Keratinocyte (primary cell): Measurements from ENCODE around the gene CLN3. TPM values are rescaled to one million over a fixed set of nuclear protein-coding genes. Genes with fewer than 3 reads are reported as not detected.

ENCODE experiments used
- DNase-seq: peaks from one replicate; pipeline ENCODE4 v3.0.0-alpha.2; 2011; ENCODE audit warnings: low read depth, missing footprints, low spot score
- FAIRE-seq: peaks from 2 replicates; lab custom pipeline; 2011; peaks lifted over from hg19 to GRCh38; lab: Jason Lieb, UNC
- H2AFZ ChIP-seq: 2 replicates; pipeline ENCODE4 v1.6.0; 2012; ENCODE audit warnings: low read length, control low read depth, inconsistent platforms; ENCODE audit not compliant: control insufficient read depth
- H3K27ac ChIP-seq: 2 replicates; pipeline ENCODE4 v1.5.1; 2011; ENCODE audit warnings: low read length; ENCODE audit not compliant: control insufficient read depth, insufficient read depth
- H3K27me3 ChIP-seq: 3 replicates; pipeline ENCODE4 v1.6.0; 2011; ENCODE audit warnings: low read length; ENCODE audit not compliant: control insufficient read depth, insufficient read depth; ENCODE audit errors: extremely low read depth
- H3K36me3 ChIP-seq, 2 experiments: 2 replicates in 1 of 2; 3 replicates in 1 of 2; pipeline ENCODE4 v1.5.1; 2011; ENCODE audit warnings: low read length in 2 of 2, mild to moderate bottlenecking in 1 of 2; ENCODE audit not compliant: control insufficient read depth in 2 of 2, insufficient read depth in 2 of 2; ENCODE audit errors: extremely low read depth in 1 of 2
- H3K4me1 ChIP-seq: 3 replicates; pipeline ENCODE4 v1.5.1; 2011; ENCODE audit warnings: low read length; ENCODE audit not compliant: control insufficient read depth, insufficient read depth; ENCODE audit errors: extremely low read depth
- H3K4me2 ChIP-seq: 3 replicates; pipeline ENCODE4 v1.6.0; 2011; ENCODE audit warnings: low read depth, low read length; ENCODE audit not compliant: control insufficient read depth, insufficient read depth; ENCODE audit errors: extremely low read depth
- H3K4me3 ChIP-seq, 3 experiments: fragments of 200-600 bp in 1 of 3; sonication (generic) in 1 of 3; 2 replicates in 2 of 3; 3 replicates in 1 of 3; pipeline ENCODE4 v1.5.1; 2011 to 2016; ENCODE audit warnings: low read length in 3 of 3, mild to moderate bottlenecking in 3 of 3, control low read depth in 2 of 3, inconsistent platforms in 1 of 3, low read depth in 1 of 3, mixed read lengths in 1 of 3, mixed run types in 1 of 3, moderate library complexity in 1 of 3; ENCODE audit not compliant: control insufficient read depth in 2 of 3, insufficient read depth in 2 of 3; ENCODE audit errors: extremely low read depth in 1 of 3
- H3K79me2 ChIP-seq: 2 replicates; pipeline ENCODE4 v1.6.0; 2012; ENCODE audit warnings: low read length; ENCODE audit not compliant: control insufficient read depth, insufficient read depth
- H3K9ac ChIP-seq: 3 replicates; pipeline ENCODE4 v1.6.0; 2011; ENCODE audit warnings: low read length; ENCODE audit not compliant: control insufficient read depth, insufficient read depth; ENCODE audit errors: extremely low read depth
- H3K9me1 ChIP-seq: 3 replicates; pipeline ENCODE4 v1.6.0; 2011; ENCODE audit warnings: low read length; ENCODE audit not compliant: control insufficient read depth, insufficient read depth; ENCODE audit errors: extremely low read depth
- H3K9me3 ChIP-seq: 2 replicates; pipeline ENCODE4 v1.5.1; 2012; ENCODE audit warnings: low read depth, low read length; ENCODE audit not compliant: control insufficient read depth
- H4K20me1 ChIP-seq: 3 replicates; pipeline ENCODE4 v1.6.0; 2011; ENCODE audit warnings: low read length; ENCODE audit not compliant: control insufficient read depth, insufficient read depth; ENCODE audit errors: extremely low read depth
- EZH2 ChIP-seq: IDR thresholded peaks from one replicate; pipeline ENCODE4 v1.6.1; 2012; ENCODE audit warnings: inconsistent platforms, mild to moderate bottlenecking, low read length, moderate library complexity
- dilution Hi-C: fragments of 300-500 bp; cut with MboI; formaldehyde crosslinking; loops from one replicate; pipeline ENCODE4 v1.7.0; 2020; ENCODE audit warnings: low sequenced_read_pairs; ENCODE audit not compliant: extremely low pct_ligation_motif_present
- polyA plus RNA-seq, 5 experiments: library from polyadenylated mRNA; depleted of rRNA in 3 of 5; stranded (reverse) in 3 of 5; stranded (forward) in 1 of 5; unstranded in 1 of 5; fragments of >200 nt; gene quantifications; 1 replicate in 1 of 5; 2 replicates in 3 of 5; 3 replicates in 1 of 5; pipeline versions ENCODE4 v1.2.1 to v1.2.3, GENCODE V29; 2011 to 2012; ENCODE audit warnings: missing spikeins in 2 of 5, low read depth in 1 of 5, low replicate concordance in 1 of 5
- TF ChIP-seq, protein P1 (sequence below), 3 experiments: IDR thresholded peaks in 1 of 3; conservative IDR thresholded peaks in 1 of 3; optimal IDR thresholded peaks in 1 of 3; 2 replicates in 2 of 3; 3 replicates in 1 of 3; pipeline versions ENCODE3 to v1.5.1; 2011; ENCODE audit warnings: low read length in 3 of 3, mild to moderate bottlenecking in 3 of 3, moderate library complexity in 2 of 3, control low read depth in 1 of 3, inconsistent platforms in 1 of 3; ENCODE audit not compliant: insufficient read depth in 2 of 3; ENCODE audit errors: extremely low read depth in 1 of 3

The CLN3 gene
- polyA plus RNA-seq, 1 donor (not counting 4 experiments of a cell fraction or from before 2014, with no cell fraction given): 12.6 TPM

DNA sequence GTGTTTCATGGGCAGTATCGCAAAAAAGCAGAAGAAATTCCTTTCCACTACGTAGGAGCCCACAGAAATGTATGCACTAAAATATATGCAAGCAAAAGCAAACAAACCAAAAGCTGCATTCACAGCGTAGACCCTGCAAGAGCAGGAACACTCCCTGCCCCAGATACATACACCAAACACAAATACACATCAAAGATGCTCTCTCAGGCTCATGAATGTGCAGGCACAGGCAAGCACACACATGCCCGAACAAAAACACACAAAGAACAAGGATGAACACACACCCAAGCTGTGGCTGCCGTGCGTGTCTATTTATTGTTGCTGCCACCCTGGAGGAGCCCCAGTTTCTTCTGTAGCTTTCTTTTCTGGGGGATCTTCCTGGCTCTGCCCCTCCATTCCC is 45.2 kb upstream of the CLN3 start:
- Histone ChIP-seq H3K9me3 (no peaks in the 10 kb centered on the region), H3K4me2 (peak overlapping the region; percentile 96), H3K4me3 (peak overlapping the region; percentile 52 to 84 (median 76)), H3K27me3 (no peaks in the 10 kb centered on the region), H4K20me1 (no peaks in the 10 kb centered on the region), H3K36me3 (peaks cover 0 to 8% of the 10 kb centered on the region in 2 experiments), H3K27ac (peak overlapping the region; percentile 84), H3K79me2 (peaks cover 12% of the 10 kb centered on the region), H3K4me1 (peaks cover 30% of the 10 kb centered on the region), H2AFZ (no peak overlapping the region), H3K9ac (peak overlapping the region; percentile 91), H3K9me1 (no peaks in the 10 kb centered on the region)
- DNase-seq (peak; percentile 79), FAIRE-seq (peak; percentile 93)
- no peak for TF ChIP-seq EZH2
- TF ChIP-seq, protein P1, sequence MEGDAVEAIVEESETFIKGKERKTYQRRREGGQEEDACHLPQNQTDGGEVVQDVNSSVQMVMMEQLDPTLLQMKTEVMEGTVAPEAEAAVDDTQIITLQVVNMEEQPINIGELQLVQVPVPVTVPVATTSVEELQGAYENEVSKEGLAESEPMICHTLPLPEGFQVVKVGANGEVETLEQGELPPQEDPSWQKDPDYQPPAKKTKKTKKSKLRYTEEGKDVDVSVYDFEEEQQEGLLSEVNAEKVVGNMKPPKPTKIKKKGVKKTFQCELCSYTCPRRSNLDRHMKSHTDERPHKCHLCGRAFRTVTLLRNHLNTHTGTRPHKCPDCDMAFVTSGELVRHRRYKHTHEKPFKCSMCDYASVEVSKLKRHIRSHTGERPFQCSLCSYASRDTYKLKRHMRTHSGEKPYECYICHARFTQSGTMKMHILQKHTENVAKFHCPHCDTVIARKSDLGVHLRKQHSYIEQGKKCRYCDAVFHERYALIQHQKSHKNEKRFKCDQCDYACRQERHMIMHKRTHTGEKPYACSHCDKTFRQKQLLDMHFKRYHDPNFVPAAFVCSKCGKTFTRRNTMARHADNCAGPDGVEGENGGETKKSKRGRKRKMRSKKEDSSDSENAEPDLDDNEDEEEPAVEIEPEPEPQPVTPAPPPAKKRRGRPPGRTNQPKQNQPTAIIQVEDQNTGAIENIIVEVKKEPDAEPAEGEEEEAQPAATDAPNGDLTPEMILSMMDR (optimal IDR thresholded peaks at IDR 0.05 in 1 of 3, IDR thresholded peaks at IDR 0.05 in 1 of 3, conservative IDR thresholded peaks at IDR 0.05 in 1 of 3; ENCODE audit: extremely low read depth in 1 of 3, insufficient read depth in 2 of 3, low read length in 3 of 3): no peak
- dilution Hi-C loops: no loop called here

DNA sequence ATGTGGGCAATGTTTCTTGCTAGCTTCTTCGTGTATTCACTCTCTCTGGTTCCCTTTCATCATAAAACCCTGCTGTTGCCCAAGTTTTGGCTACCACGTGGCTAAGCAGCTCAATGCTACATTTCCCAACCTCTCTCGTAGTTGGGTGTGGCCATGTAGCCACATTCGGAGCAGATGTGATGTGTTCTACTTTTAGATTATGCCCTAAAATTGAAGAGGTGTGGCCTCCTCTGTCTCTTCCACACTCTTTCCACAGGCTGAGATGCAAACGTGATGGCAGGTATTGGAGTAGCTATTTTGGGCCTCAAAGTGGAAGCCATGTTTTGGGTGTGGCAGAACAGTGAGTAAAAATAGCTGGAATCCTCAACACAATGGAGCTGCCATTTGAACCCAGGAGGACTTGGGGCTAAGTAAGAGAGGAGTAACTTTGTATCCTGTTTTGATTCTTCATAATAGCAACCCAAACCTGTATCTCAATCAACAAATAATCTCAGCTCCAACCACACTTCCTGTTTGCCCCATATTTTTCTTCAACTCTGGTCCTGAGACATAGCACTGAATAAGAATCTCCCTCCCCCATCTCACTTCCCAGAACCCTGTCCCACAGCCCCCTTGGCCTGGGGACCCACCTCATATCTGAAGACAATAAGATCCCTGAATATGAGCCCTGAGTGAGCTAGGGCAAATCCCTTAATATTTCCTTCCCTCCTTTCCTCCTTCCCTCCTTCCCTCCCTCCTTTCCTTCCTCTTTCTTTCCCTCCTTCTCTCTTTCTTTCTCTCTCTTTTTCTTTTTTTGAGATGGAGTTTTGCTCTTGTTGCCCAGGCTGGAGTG is 42.9 kb upstream of the CLN3 start:
- no peak for TF ChIP-seq EZH2
- TF ChIP-seq, protein P1 (optimal IDR thresholded peaks at IDR 0.05 in 1 of 3, IDR thresholded peaks at IDR 0.05 in 1 of 3, conservative IDR thresholded peaks at IDR 0.05 in 1 of 3; ENCODE audit: extremely low read depth in 1 of 3, insufficient read depth in 2 of 3, low read length in 3 of 3): no peak
- peaks cover 12% of the 10 kb centered on the region for H3K79me2 ChIP-seq
- H3K9me1 ChIP-seq: no peaks in the 10 kb centered on the region
- peaks cover 30% of the 10 kb centered on the region for H3K4me1 ChIP-seq
- H3K27me3 ChIP-seq: no peaks in the 10 kb centered on the region
- H3K36me3 ChIP-seq: peaks cover 0 to 8% of the 10 kb centered on the region in 2 experiments
- dilution Hi-C loops: no loop called here
- no peak overlapping the region for H3K9ac ChIP-seq
- H3K9me3 ChIP-seq: no peaks in the 10 kb centered on the region
- no peak for FAIRE-seq
- no peak overlapping the region for H3K4me3 ChIP-seq
- no peak overlapping the region for H2AFZ ChIP-seq
- H3K27ac ChIP-seq: no peak overlapping the region
- H4K20me1 ChIP-seq: no peaks in the 10 kb centered on the region
- no peak for DNase-seq
- H3K4me2 ChIP-seq: no peak overlapping the region
